K562 (cell line): ENCODE data around the gene CMTM1. TPM values are rescaled to one million over a fixed set of nuclear protein-coding genes. Genes with fewer than 3 reads are reported as not detected.

ENCODE experiments used
- ARID1B ChIP-seq: fragments of 450-650 bp; IDR thresholded peaks from 2 replicates; pipeline ENCODE4 v1.6.1; 2016; ENCODE audit warnings: antibody characterized with exemption, mild to moderate bottlenecking, inconsistent platforms
- CXXC5 ChIP-seq: fragments of 250-450 bp; sonication (Bioruptor Pico); IDR thresholded peaks from 2 replicates; pipeline ENCODE4 v1.8.0; 2022; ENCODE audit warnings: inconsistent platforms, mild to moderate bottlenecking, moderate library complexity
- GABPB1 ChIP-seq: sonication (generic); formaldehyde crosslinking; IDR thresholded peaks from 2 replicates; pipeline ENCODE4 v1.8.0; 2022; ENCODE audit warnings: mild to moderate bottlenecking, missing genetic modification reagents
- GATA2 ChIP-seq: sonication (generic); formaldehyde crosslinking; IDR thresholded peaks from 2 replicates; pipeline ENCODE4 v1.4.0; 2020; ENCODE audit warnings: mild to moderate bottlenecking, missing genetic modification reagents
- KDM2B ChIP-seq: fragments of 250-450 bp; sonication (Bioruptor Pico); IDR thresholded peaks from 2 replicates; pipeline ENCODE4 v1.8.0; 2021; ENCODE audit warnings: mild to moderate bottlenecking, moderate library complexity
- NCOA2 ChIP-seq, 2 experiments: fragments of 450-650 bp; IDR thresholded peaks; 2 replicates each; pipeline ENCODE4 v1.6.1; 2018; ENCODE audit warnings: mild to moderate bottlenecking in 2 of 2, moderate library complexity in 1 of 2; ENCODE audit not compliant: partially characterized antibody in 2 of 2
- NR2C2 ChIP-seq, 2 experiments: fragments of 200-800 bp in 1 of 2; sonication (Bioruptor generic) in 1 of 2; sonication (generic) in 1 of 2; formaldehyde crosslinking in 1 of 2; IDR thresholded peaks; 2 replicates each; pipeline versions ENCODE4 v1.6.1 to v1.8.0; 2016 to 2022; ENCODE audit warnings: mild to moderate bottlenecking in 1 of 2, missing compliant biosample characterization in 1 of 2, missing genetic modification characterization in 1 of 2, missing genetic modification reagents in 1 of 2
- PML ChIP-seq: IDR thresholded peaks from 2 replicates; pipeline ENCODE4 v1.6.1; 2012; ENCODE audit warnings: low read length, inconsistent platforms
- RBM25 ChIP-seq: fragments of 200-400 bp; formaldehyde crosslinking; IDR thresholded peaks from 2 replicates; pipeline ENCODE4 v1.6.1; 2018; ENCODE audit warnings: low read length, low read depth, moderate library complexity; ENCODE audit not compliant: severe bottlenecking
- RNF2 ChIP-seq: sonication (generic); IDR thresholded peaks from 2 replicates; pipeline ENCODE4 v1.6.1; 2016
- SMARCA4 ChIP-seq: fragments of 450-650 bp; IDR thresholded peaks from 2 replicates; pipeline ENCODE4 v1.6.1; 2016
- SOX6 ChIP-seq: fragments of 450-650 bp; IDR thresholded peaks from 2 replicates; pipeline ENCODE4 v1.6.1; 2014; ENCODE audit warnings: mild to moderate bottlenecking
- polyA plus RNA-seq, 8 experiments: library from polyadenylated mRNA; depleted of rRNA in 4 of 8; stranded (reverse) in 5 of 8; unstranded in 3 of 8; fragments of >200 nt; fragmentation: Nextera tagmentation in 2 of 8; fragmentation: Illumina TruSeq in 1 of 8; extraction: Ambion mirVana in 2 of 8; extraction: Trizol in 1 of 8; gene quantifications; 2 replicates each; pipeline versions ENCODE4 v1.2.1 to v1.2.3, GENCODE V29; 2011 to 2014; ENCODE audit warnings: inconsistent platforms in 1 of 8, missing spikeins in 1 of 8
- total RNA-seq, 7 experiments: library from RNA; depleted of rRNA in 6 of 7; stranded (reverse); fragments of >200 nt in 6 of 7; fragmentation: Illumina TruSeq in 2 of 7; extraction: Trizol in 2 of 7; gene quantifications; 2 replicates each; pipeline versions ENCODE4 v1.2.1 to v1.2.3, GENCODE V29; 2011 to 2021; ENCODE audit warnings: low replicate concordance in 1 of 7
- TF ChIP-seq, protein P1 (sequence below), 2 experiments: fragments of 200-800 bp in 1 of 2; sonication (Bioruptor generic) in 1 of 2; sonication (generic) in 1 of 2; formaldehyde crosslinking in 1 of 2; IDR thresholded peaks in 1 of 2; conservative IDR thresholded peaks in 1 of 2; 2 replicates each; pipeline versions ENCODE4 v1.5.0 to v1.6.1; 2016 to 2020; ENCODE audit warnings: missing compliant biosample characterization in 1 of 2, missing genetic modification characterization in 1 of 2, missing genetic modification reagents in 1 of 2
- TF ChIP-seq, protein P2 (sequence below): fragments of 450-650 bp; formaldehyde crosslinking; IDR thresholded peaks from 2 replicates; pipeline ENCODE4 v1.4.0; 2022; ENCODE audit warnings: missing genetic modification characterization
- TF ChIP-seq, protein P3 (sequence below): fragments of 250-450 bp; sonication (Bioruptor Pico); IDR thresholded peaks from 2 replicates; pipeline ENCODE4 v1.4.0; 2020; ENCODE audit warnings: mild to moderate bottlenecking, moderate library complexity, borderline replicate concordance

Gene CMTM1
- total and polyA plus RNA-seq, 9 of the 15 experiments (the other 6 are each of a cell fraction or from before 2014, with no cell fraction given) = 0.25 to 2.6 (median 1.1) TPM; not detected in 2

DNA sequence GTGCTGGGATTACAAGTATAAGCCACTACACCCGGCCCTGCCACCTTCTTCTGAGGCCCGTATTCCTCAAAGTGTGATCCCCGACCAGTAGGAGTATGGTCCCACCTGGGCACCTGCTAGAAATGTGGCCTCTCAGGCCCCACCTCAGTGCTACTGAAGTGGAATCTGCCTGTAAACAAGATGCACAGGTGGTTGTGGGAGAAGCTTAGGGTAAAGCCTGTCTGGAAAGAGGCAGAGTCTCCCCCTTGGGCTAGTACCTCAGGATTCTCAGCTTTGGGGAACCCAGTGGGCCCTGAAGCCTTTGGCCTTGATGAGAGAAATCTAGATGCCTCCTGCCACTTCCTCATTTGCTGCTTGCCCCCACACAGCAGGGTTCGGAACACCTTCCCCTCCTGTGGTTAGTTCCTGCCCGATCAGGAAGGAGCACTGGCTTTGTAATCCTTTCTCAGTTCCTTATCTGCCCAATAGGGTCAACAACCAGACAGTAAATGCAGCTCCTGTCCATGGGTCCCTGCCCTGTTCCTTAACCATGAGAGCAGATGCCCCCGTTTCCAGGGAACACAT, 41.6 kb upstream of the CMTM1 start (continued):
- TF ChIP-seq, protein P1, sequence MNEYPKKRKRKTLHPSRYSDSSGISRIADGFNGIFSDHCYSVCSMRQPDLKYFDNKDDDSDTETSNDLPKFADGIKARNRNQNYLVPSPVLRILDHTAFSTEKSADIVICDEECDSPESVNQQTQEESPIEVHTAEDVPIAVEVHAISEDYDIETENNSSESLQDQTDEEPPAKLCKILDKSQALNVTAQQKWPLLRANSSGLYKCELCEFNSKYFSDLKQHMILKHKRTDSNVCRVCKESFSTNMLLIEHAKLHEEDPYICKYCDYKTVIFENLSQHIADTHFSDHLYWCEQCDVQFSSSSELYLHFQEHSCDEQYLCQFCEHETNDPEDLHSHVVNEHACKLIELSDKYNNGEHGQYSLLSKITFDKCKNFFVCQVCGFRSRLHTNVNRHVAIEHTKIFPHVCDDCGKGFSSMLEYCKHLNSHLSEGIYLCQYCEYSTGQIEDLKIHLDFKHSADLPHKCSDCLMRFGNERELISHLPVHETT (CRISPR knock-in tag; conservative IDR thresholded peaks at IDR 0.05 in 1 of 2, IDR thresholded peaks at IDR 0.05 in 1 of 2) = peak in 1 of 2 experiments; percentile 55; a peak in 1 of 4 replicates
- peak; percentile 66 for TF ChIP-seq GABPB1
- no peak for TF ChIP-seq NR2C2 (CRISPR knock-in tag; IDR thresholded peaks at IDR 0.05)
- peak; percentile 25; the same call in 1 of the 2 replicates for TF ChIP-seq NR2C2 (tag; IDR thresholded peaks at IDR 0.05)
- peak; percentile 84 for TF ChIP-seq SOX6
- TF ChIP-seq PML = peak; percentile 33; the same call in 1 of the 2 replicates
- peak; percentile 76 for TF ChIP-seq SMARCA4
- no peak for TF ChIP-seq NCOA2 (IDR thresholded peaks at IDR 0.05; ENCODE audit: partially characterized antibody in 2 of 2)
- no peak for TF ChIP-seq KDM2B (CRISPR knock-in tag)
- TF ChIP-seq RBM25 = no peak
- TF ChIP-seq, protein P2, sequence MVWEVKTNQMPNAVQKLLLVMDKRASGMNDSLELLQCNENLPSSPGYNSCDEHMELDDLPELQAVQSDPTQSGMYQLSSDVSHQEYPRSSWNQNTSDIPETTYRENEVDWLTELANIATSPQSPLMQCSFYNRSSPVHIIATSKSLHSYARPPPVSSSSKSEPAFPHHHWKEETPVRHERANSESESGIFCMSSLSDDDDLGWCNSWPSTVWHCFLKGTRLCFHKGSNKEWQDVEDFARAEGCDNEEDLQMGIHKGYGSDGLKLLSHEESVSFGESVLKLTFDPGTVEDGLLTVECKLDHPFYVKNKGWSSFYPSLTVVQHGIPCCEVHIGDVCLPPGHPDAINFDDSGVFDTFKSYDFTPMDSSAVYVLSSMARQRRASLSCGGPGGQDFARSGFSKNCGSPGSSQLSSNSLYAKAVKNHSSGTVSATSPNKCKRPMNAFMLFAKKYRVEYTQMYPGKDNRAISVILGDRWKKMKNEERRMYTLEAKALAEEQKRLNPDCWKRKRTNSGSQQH (CRISPR knock-in tag) = no peak
- peak; percentile 87 for TF ChIP-seq ARID1B
- TF ChIP-seq RNF2 = peak; percentile 75; the same call in 1 of the 2 replicates
- peak; percentile 39 for TF ChIP-seq GATA2
- TF ChIP-seq CXXC5 (CRISPR knock-in tag) = peak; percentile 36; the same call in 1 of the 2 replicates
- TF ChIP-seq, protein P3, sequence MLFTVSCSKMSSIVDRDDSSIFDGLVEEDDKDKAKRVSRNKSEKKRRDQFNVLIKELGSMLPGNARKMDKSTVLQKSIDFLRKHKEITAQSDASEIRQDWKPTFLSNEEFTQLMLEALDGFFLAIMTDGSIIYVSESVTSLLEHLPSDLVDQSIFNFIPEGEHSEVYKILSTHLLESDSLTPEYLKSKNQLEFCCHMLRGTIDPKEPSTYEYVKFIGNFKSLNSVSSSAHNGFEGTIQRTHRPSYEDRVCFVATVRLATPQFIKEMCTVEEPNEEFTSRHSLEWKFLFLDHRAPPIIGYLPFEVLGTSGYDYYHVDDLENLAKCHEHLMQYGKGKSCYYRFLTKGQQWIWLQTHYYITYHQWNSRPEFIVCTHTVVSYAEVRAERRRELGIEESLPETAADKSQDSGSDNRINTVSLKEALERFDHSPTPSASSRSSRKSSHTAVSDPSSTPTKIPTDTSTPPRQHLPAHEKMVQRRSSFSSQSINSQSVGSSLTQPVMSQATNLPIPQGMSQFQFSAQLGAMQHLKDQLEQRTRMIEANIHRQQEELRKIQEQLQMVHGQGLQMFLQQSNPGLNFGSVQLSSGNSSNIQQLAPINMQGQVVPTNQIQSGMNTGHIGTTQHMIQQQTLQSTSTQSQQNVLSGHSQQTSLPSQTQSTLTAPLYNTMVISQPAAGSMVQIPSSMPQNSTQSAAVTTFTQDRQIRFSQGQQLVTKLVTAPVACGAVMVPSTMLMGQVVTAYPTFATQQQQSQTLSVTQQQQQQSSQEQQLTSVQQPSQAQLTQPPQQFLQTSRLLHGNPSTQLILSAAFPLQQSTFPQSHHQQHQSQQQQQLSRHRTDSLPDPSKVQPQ = 0 out of 2 replicates have a peak, but pooled peaks have one; percentile 6
